H9 (cell line): ENCODE data around the gene KIF19. TPM values are rescaled to one million over a fixed set of nuclear protein-coding genes. Genes with fewer than 3 reads are reported as not detected.

Source experiments
- DNase-seq: peaks from one replicate; pipeline ENCODE4 v3.0.0-alpha.2; 2017
- H2AFZ ChIP-seq: one replicate; pipeline ENCODE4 v1.6.1; 2013; ENCODE audit warnings: mild to moderate bottlenecking, low read length, control low read depth, moderate library complexity
- H2AK5ac ChIP-seq: 2 replicates; pipeline ENCODE4 v1.6.1; 2013; ENCODE audit warnings: low read length, control low read depth, mixed read lengths; ENCODE audit not compliant: insufficient read length
- H2BK120ac ChIP-seq: one replicate; pipeline ENCODE4 v1.6.1; 2013; ENCODE audit warnings: low read depth, mild to moderate bottlenecking, low read length, control low read depth, inconsistent platforms; ENCODE audit not compliant: poor library complexity, severe bottlenecking
- H2BK12ac ChIP-seq: 2 replicates; pipeline ENCODE4 v1.6.1; 2013; ENCODE audit warnings: low read length, control low read depth, mixed read lengths, low read depth; ENCODE audit not compliant: insufficient read length
- H2BK15ac ChIP-seq: 2 replicates; pipeline ENCODE4 v1.6.1; 2013; ENCODE audit warnings: low read depth, low read length, control low read depth
- H2BK20ac ChIP-seq: one replicate; pipeline ENCODE4 v1.6.1; 2013; ENCODE audit warnings: low read depth, mild to moderate bottlenecking, low read length, control low read depth, inconsistent platforms; ENCODE audit not compliant: poor library complexity, severe bottlenecking
- H2BK5ac ChIP-seq: 2 replicates; pipeline ENCODE4 v1.6.1; 2013; ENCODE audit warnings: low read length, control low read depth, mixed read lengths; ENCODE audit not compliant: insufficient read length
- H3K14ac ChIP-seq: 2 replicates; pipeline ENCODE4 v1.6.1; 2013; ENCODE audit warnings: low read length, control low read depth; ENCODE audit not compliant: insufficient read depth
- H3K18ac ChIP-seq: 2 replicates; pipeline ENCODE4 v1.6.1; 2013; ENCODE audit warnings: low read depth, mild to moderate bottlenecking, mixed read lengths, low read length, control low read depth; ENCODE audit not compliant: insufficient read length
- H3K23ac ChIP-seq: 2 replicates; pipeline ENCODE4 v1.6.1; 2013; ENCODE audit warnings: low read length, control low read depth, mixed read lengths, low read depth; ENCODE audit not compliant: insufficient read length
- H3K23me2 ChIP-seq: 2 replicates; pipeline ENCODE4 v1.6.1; 2013; ENCODE audit warnings: low read depth, mild to moderate bottlenecking, mixed read lengths, low read length, control low read depth; ENCODE audit not compliant: insufficient read length, poor library complexity, severe bottlenecking
- H3K27ac ChIP-seq: 2 replicates; pipeline ENCODE4 v1.5.1; 2013; ENCODE audit warnings: low read length, control low read depth, mixed read lengths, low read depth; ENCODE audit not compliant: insufficient read length
- H3K27me3 ChIP-seq: 2 replicates; pipeline ENCODE4 v1.6.1; 2013; ENCODE audit warnings: low read length, control low read depth, inconsistent platforms; ENCODE audit not compliant: insufficient read depth
- H3K4ac ChIP-seq: 2 replicates; pipeline ENCODE4 v1.6.1; 2013; ENCODE audit warnings: low read depth, mild to moderate bottlenecking, control low read depth, inconsistent platforms, low read length, moderate library complexity
- H3K4me1 ChIP-seq: 2 replicates; pipeline ENCODE4 v1.6.1; 2013; ENCODE audit warnings: low read length, control low read depth, inconsistent platforms; ENCODE audit not compliant: insufficient read depth
- H3K4me2 ChIP-seq: 2 replicates; pipeline ENCODE4 v1.6.1; 2013; ENCODE audit warnings: low read length, control low read depth, mixed read lengths; ENCODE audit not compliant: insufficient read length, insufficient read depth
- H3K56ac ChIP-seq: 2 replicates; pipeline ENCODE4 v1.6.1; 2013; ENCODE audit warnings: low read depth, mild to moderate bottlenecking, mixed read lengths, low read length, control low read depth; ENCODE audit not compliant: insufficient read length
- H3K79me1 ChIP-seq: 2 replicates; pipeline ENCODE4 v1.6.1; 2013; ENCODE audit warnings: low read depth, mild to moderate bottlenecking, moderate library complexity, low read length, control low read depth, inconsistent platforms; ENCODE audit not compliant: insufficient read depth, poor library complexity, severe bottlenecking
- H3K79me2 ChIP-seq: 2 replicates; pipeline ENCODE4 v1.6.1; 2013; ENCODE audit warnings: low read length, control low read depth, inconsistent platforms; ENCODE audit not compliant: insufficient read depth
- H3K9ac ChIP-seq: 2 replicates; pipeline ENCODE4 v1.6.1; 2013; ENCODE audit warnings: low read length, control low read depth, mixed read lengths; ENCODE audit not compliant: insufficient read length; ENCODE audit errors: extremely low read depth
- H3K9me3 ChIP-seq: one replicate; pipeline ENCODE4 v1.6.1; 2013; ENCODE audit warnings: low read depth, low read length, inconsistent platforms; ENCODE audit not compliant: control insufficient read depth
- H3T11ph ChIP-seq: one replicate; pipeline ENCODE4 v1.6.1; 2013; ENCODE audit warnings: mild to moderate bottlenecking, low read length, control low read depth, inconsistent platforms
- H4K20me1 ChIP-seq: one replicate; pipeline ENCODE4 v1.6.1; 2013; ENCODE audit not compliant: control insufficient read depth, insufficient read length, insufficient read depth
- H4K5ac ChIP-seq: 2 replicates; pipeline ENCODE4 v1.6.1; 2013; ENCODE audit warnings: low read depth, mild to moderate bottlenecking, mixed read lengths, low read length, control low read depth; ENCODE audit not compliant: insufficient read length
- H4K8ac ChIP-seq: replicated peaks from 2 replicates; pipeline ENCODE4 v1.6.1; 2013; ENCODE audit warnings: low read length, control low read depth, mixed read lengths, low read depth; ENCODE audit not compliant: insufficient read length
- H4K91ac ChIP-seq: 2 replicates; pipeline ENCODE4 v1.6.1; 2013; ENCODE audit warnings: low read depth, mild to moderate bottlenecking, moderate library complexity, mixed read lengths, low read length, control low read depth; ENCODE audit not compliant: insufficient read length
- H3K27ac Mint-ChIP-seq, 3 experiments: 2 replicates in 2 of 3; 3 replicates in 1 of 3; pipeline ENCODE4 v1.8.0; 2020 to 2021; ENCODE audit warnings: mixed read lengths in 3 of 3, mild to moderate bottlenecking in 1 of 3, moderate library complexity in 1 of 3
- H3K27me3 Mint-ChIP-seq: 2 replicates; pipeline ENCODE4 v1.8.0; 2021; ENCODE audit warnings: low read depth, mild to moderate bottlenecking, moderate library complexity, mixed read lengths
- H3K36me3 Mint-ChIP-seq, 3 experiments: 2 replicates in 2 of 3; 3 replicates in 1 of 3; pipeline ENCODE4 v1.8.0; 2020 to 2021; ENCODE audit warnings: low read depth in 3 of 3, mixed read lengths in 3 of 3; ENCODE audit not compliant: insufficient read depth in 1 of 3
- H3K4me1 Mint-ChIP-seq, 2 experiments: 2 replicates each; pipeline ENCODE4 v1.8.0; 2020; ENCODE audit warnings: mixed read lengths in 2 of 2
- H3K4me3 Mint-ChIP-seq, 2 experiments: 2 replicates in 1 of 2; 3 replicates in 1 of 2; pipeline ENCODE4 v1.8.0; 2020 to 2021; ENCODE audit warnings: mild to moderate bottlenecking in 2 of 2, mixed read lengths in 2 of 2, moderate library complexity in 1 of 2
- H3K9me3 Mint-ChIP-seq, 2 experiments: 2 replicates in 1 of 2; 3 replicates in 1 of 2; pipeline ENCODE4 v1.8.0; 2020; ENCODE audit warnings: mild to moderate bottlenecking in 2 of 2, mixed read lengths in 2 of 2, moderate library complexity in 1 of 2
- WGBS: extraction: QIAGEN DNeasy Blood & Tissue Kit; methylation state at CpG from one replicate; pipeline ENCODE4 v1.1.7; 2013; ENCODE audit warnings: missing lambda C conversion rate, low lambda C conversion rate, mixed read lengths; ENCODE audit not compliant: insufficient read length; ENCODE audit errors: extremely low coverage; 5-methylcytosine and 5-hydroxymethylcytosine counted together
- total RNA-seq: library from RNA; stranded (reverse); gene quantifications from 2 replicates; pipeline ENCODE4 v1.2.1, GENCODE V29; 2021
- TF ChIP-seq, protein P1 (sequence below): fragments of 200-600 bp; sonication (generic); conservative IDR thresholded peaks from 3 replicates; pipeline ENCODE4 v1.8.0; 2021; ENCODE audit warnings: antibody characterized with exemption, mild to moderate bottlenecking

The KIF19 gene
- total RNA-seq, 1 experiment from 2014 or later, result 0.13 TPM

- no peak overlapping the region for H2BK120ac ChIP-seq
- H2BK15ac ChIP-seq, result no peak overlapping the region
- H3K79me2 ChIP-seq, result no peaks in the 10 kb centered on the region
- Mint-ChIP-seq H3K4me1 (peaks cover 10 to 16% of the 10 kb centered on the region in 2 experiments), H3K36me3 (no peaks in the 10 kb centered on the region), H3K27ac (no peak overlapping the region), H3K9me3 (0 out of 5 replicates have a peak, but pooled peaks cover 0 to 3% of the 10 kb centered on the region in 2 experiments), H3K27me3 (peaks cover 32% of the 10 kb centered on the region), H3K4me3 (no peak overlapping the region; a peak in 1 of 5 replicates)
- no peaks in the 10 kb centered on the region for H3K23me2 ChIP-seq
- no peak overlapping the region for H4K91ac ChIP-seq
- no peaks in the 10 kb centered on the region for H3K9me3 ChIP-seq
- no peak overlapping the region for H3K4ac ChIP-seq
- H4K8ac ChIP-seq, result no peak overlapping the region
- TF ChIP-seq, protein P1, sequence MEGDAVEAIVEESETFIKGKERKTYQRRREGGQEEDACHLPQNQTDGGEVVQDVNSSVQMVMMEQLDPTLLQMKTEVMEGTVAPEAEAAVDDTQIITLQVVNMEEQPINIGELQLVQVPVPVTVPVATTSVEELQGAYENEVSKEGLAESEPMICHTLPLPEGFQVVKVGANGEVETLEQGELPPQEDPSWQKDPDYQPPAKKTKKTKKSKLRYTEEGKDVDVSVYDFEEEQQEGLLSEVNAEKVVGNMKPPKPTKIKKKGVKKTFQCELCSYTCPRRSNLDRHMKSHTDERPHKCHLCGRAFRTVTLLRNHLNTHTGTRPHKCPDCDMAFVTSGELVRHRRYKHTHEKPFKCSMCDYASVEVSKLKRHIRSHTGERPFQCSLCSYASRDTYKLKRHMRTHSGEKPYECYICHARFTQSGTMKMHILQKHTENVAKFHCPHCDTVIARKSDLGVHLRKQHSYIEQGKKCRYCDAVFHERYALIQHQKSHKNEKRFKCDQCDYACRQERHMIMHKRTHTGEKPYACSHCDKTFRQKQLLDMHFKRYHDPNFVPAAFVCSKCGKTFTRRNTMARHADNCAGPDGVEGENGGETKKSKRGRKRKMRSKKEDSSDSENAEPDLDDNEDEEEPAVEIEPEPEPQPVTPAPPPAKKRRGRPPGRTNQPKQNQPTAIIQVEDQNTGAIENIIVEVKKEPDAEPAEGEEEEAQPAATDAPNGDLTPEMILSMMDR, result peak; percentile 40
- H3K79me1 ChIP-seq, result no peaks in the 10 kb centered on the region
- H3K23ac ChIP-seq, result no peak overlapping the region
- H3K18ac ChIP-seq, result no peak overlapping the region
- no peaks in the 10 kb centered on the region; the same call in 1 of the 2 replicates for H3K4me1 ChIP-seq
- no peaks in the 10 kb centered on the region for H4K20me1 ChIP-seq
- no peak overlapping the region for H2BK20ac ChIP-seq
- no peak overlapping the region for H3K56ac ChIP-seq
- H3K27me3 ChIP-seq, result no peaks in the 10 kb centered on the region
- H2BK5ac ChIP-seq, result no peak overlapping the region
- H2BK12ac ChIP-seq, result no peak overlapping the region
- H2AK5ac ChIP-seq, result no peak overlapping the region
- H3K27ac ChIP-seq, result no peak overlapping the region
- WGBS, result no CpG with 5 or more reads among the region's 17 CpGs
- peak; percentile 36 for DNase-seq
- H3K14ac ChIP-seq, result no peak overlapping the region
- no peak overlapping the region for H3K4me2 ChIP-seq
- no peak overlapping the region for H2AFZ ChIP-seq
- H3T11ph ChIP-seq, result no peak overlapping the region
- no peak overlapping the region for H4K5ac ChIP-seq
- H3K9ac ChIP-seq, result no peak overlapping the region
These were observed 54.3 kb downstream of the KIF19 start for GRCh38 chr17:74380086-74380958.
